Measurements from ENCODE around the gene ATXN1.
"Not testable (repeated sequence)": the region's sequence is repeated elsewhere in the genome, so short reads cannot be mapped to it uniquely, and the experiment has no call there.

The ATXN1 gene

DNA sequence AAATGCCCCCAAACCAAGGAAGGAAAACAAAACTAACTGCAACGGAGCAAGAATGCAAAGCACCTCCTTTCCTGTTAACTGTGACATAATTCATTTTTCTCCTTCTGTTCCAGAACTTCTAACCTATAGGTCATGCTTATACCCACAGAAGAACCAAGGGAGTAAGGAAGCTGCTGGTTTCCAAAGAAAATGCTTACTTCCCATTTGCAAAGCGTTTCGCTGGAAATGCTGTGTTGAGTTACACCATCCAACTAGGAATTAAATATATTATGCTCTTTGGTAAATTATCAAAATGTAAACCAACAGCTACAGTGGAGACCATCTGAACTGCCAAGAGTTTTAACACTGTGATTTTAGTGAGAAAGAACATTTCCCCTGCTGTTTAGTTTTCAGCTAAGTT is 42.9 kb downstream of the ATXN1 start:
- no peak for DNase-seq

DNA sequence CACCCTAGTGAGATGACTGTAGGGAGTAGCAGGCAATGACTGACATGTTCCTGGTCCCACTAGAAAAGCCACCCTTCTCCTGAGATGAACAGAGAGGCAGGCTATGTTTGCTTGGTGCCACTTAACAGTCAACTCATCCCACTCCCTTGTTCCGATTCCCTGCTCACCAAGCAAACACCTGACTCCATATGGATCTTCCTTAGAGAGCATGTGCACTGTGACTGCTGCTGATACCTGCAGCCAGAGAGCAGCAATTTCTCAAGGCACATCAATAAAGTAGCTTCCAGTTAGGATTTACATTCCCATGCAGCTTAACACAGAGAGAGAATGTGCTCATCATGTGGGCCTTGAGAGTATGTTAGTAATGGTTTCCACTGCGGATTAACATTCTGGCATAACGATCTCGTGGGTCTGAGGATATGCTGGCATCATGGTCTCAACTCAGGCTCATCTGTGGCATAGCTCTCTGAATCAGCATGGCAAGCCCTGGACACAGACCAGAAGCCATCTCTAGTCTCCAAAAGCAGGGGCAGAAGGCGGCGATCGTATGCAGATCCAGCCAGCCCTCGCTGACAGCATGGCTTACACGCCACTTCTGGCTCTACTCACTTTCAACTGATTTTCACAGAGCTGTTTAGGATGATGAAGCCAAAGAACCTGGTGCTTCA is 43.9 kb downstream of the ATXN1 start:
- no peak for DNase-seq

DNA sequence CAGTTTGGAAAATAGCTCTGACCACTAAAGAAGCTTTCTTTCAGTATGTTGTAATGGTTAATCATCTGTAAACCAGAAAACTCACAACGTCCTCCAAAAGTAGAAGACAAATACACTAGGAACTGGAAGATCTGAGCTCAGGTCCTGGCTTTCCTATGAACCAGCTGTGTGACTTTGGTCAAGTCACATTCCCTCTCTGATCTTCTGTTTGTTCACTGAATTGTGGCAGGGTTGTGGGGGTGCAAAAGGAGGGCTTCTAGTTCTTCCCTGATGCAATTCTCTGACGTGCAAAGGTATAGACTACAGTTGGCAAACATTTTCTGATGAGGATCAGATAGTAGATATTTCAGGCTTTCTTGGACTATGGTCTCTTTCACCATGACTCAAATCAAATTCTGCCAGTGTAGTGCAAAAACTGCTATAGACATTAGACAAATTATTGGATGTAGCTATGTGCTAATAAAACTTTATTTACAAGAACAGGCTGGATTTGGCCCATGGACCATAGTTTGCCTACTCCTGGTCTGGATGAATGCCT is 44.9 kb downstream of the ATXN1 start:
- no peak for DNase-seq

DNA sequence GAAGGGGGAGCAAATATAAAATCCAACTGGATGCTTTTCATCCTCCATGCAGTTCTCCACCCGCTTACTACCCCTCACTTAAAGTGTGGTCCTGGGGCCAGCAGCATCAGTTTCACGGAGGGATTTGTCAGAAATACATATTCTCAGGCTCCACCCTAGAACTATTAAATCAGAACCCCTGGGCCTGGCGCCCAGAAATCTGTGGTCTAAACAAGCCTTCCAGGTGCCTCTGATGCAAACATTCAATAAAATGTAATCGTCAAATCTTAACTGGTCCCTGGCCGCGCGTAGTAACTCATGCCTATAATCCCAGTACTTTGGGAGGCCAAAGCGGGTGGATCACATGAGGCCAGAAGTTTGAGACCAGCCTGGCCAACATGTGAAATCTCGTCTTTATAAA is 47.7 kb downstream of the ATXN1 start:
- DNase-seq, result no peak

DNA sequence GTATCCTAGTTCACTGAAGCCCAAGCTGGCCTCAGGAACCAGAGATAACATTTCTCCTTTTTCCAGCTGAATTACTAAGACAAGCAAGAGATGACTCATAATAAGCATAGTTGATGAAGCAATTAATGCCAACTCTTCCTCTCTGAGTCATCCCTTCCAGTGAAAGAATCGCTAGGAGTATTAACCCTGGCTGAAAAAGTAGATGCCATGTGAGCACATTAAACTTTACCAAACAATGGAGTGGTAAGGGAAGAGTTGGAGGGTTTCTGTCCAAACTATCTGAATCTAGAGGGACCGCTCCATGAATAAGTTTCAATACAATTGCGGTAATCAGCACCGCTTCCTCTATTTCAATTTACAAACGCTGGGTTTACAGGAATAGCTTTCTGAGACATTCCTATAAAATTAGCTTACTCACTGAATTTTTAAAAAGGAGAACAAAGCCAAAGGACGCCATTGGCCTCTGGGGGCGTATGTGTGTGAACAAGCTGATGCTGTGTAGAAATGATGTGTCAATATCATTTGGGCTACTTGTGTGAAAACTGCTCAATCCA is 48.3 kb downstream of the ATXN1 start:
- DNase-seq, result no peak

DNA sequence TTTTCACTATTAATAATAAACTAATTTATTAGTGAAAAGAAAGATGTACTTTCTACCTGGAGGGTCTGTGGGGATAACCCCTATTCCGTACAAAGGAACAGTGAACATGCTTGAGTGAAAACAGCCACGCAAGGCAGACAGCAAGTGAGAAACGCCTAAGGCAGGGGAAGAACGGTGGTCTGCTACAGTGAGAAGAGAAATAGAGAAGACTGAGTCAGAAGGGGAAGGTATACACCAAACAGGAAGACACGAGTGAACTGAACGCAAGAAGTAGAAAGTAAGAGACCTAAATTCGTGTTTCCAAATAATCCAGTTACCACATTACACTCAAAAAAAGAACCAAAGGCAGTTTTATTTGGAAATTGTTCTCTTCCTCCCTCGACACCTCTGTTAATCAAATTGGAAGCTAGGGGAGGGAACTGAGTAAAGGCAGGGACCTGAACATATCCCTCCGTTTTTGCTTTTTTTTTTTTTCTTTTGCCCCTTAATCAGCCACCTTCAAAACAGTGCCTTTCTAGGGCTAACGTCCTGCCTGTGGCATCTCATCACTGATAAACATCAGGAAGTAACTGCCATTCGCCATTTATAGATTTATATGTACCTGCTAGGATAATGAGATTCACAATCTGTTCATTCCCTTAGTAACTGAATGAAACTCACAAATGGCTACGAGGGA is 48.9 kb downstream of the ATXN1 start:
- no peak for DNase-seq

DNA sequence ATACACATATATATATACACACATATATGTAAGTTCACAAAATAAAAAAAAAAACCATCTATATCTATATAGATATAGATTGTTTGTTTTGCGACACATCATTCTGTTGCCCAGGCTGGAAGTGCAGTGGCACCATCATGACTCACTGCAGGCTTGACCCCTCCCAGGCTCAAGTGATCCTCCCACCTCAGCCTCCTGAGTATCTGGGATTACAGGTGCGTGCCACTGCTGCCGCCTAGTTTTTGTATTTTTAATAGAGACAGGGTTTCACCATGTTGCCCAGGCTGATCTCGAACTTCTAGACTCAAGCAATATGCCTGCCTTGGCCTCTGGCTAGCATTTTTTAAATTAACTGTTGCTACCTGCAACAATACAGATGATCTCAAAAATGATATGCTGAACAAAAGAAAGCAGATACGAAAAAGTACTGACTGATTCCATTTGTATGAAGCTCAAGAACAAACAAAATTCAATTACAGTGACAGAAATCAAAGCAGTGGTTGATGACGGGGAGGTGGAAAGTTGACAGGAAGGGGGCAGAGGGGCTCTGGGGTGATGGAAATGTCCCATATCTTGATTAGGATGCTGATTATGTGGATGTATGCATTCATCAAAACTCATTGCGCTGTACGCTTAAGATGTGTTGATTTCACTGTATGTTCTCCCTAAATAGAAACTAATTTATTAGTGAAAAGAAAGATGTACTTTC is 49.6 kb downstream of the ATXN1 start:
- no peak for DNase-seq

DNA sequence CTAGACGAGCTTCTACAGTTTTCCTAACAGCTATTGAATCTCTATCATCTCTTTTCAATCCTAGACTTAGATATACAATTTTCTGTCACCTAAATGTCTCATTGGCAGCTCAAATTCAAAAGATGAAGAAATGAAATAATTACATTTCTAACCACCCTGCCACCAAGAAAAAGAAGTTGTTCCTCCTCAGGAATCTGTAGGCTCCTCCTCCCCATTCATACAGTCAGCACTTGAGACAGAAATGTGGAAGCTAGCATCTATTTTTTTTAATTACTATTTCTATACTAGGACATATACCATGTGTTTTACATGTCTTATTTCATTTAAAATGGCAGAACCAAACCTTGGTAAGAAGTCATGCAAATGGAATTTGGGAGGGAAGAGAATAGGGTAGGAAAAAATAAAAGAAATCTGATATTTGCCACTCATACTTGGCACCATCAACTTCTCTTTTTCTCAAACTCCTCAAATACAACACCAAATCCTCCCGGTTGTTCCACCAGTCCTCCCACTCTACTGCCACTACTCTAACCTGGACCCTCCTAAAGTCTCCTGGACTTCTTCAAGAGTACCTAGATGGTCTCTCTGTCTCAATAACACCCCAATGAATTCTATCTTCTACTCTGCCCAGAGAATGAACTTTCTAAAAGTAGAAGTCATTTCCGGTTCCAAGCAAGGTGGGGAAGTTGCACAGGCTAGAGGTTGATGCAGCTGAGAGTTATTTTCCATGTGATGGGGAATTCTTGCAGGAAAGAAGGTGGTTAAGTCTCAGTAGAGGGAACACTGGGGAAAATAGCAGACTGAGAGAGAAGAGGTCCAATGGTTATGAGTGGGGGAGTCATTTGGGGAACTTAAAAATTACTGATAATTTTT is 54.1 kb downstream of the ATXN1 start:
- DNase-seq, result no peak

DNA sequence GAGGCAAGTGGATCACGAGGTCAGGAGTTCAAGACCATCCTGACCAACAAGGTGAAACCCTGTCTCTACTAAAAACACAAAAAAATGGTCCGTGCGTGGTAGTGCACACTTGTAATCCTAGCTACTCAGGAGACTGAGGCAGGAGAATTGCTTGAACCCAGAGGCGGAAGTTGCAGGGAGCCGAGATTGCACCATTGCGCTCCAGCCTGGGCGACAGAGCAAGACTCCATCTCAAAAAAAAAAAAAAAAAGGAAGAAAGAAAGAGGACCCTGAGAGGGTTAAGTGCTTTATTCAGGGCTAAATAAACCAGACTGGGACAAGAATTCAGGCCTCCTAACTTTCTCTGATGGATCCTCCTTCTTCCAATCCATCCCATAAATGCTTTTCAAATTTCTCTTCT is 54.8 kb downstream of the ATXN1 start:
- DNase-seq, result not testable (repeated sequence)

DNA sequence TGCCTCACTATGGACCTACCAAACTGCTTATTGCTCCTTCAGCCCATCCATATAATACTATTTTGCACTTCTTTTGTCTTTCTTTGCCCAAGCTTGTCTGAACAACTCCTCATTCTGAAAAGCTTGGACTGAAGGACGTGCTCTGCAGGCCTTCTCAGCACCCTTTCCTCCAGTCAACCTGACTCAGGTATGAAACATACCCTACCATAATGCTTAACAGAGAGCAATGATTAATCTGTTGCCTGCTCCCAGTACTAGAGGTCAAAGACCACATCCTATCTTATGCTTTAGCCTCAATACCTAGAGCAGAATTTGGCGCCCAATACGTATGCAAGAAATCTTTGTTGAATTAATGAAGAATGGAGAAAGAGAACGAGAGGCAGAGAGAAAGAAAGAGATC is 55.2 kb downstream of the ATXN1 start:
- no peak for DNase-seq

DNA sequence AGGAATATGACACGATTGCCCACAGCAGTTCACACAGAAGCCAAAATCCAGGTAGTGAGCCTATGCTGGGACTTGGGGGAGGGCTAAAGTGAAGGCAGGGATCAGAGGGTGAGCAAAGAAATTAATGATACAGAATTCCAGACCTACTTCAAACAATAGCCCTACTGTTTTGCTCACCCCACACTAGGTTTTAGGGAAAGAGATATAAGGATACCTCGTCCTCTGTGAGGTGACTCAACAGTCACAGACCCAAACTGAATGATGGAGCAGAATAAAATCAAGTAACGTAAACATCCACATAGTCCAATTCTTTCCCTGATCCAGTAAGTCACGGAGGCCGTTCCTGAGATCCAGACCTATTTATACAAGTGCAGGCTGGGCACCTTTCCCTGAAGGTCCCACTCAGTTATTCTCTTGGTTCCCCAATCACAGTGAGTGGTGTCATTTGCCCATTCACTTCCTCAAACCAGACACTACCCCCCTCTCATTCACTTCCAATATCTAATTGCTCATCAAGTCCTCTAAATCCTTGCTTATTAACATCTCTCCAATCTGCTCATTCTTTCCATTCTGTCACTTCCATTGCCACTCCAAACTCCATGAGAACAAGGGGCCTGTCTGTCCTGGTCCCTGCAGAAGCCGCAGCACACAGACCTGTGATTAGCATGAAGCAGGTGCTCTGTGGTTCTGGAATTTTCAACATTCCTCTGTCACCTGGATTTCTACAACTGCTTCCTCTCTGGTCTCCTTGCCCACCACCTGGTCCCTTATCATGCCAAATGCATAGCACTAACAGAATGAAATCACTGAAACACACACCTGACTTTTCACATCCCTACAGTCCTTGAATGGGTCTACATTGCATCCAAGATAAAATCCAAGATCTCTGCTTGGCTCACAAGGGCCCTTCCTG is 55.9 kb downstream of the ATXN1 start:
- DNase-seq, result no peak

DNA sequence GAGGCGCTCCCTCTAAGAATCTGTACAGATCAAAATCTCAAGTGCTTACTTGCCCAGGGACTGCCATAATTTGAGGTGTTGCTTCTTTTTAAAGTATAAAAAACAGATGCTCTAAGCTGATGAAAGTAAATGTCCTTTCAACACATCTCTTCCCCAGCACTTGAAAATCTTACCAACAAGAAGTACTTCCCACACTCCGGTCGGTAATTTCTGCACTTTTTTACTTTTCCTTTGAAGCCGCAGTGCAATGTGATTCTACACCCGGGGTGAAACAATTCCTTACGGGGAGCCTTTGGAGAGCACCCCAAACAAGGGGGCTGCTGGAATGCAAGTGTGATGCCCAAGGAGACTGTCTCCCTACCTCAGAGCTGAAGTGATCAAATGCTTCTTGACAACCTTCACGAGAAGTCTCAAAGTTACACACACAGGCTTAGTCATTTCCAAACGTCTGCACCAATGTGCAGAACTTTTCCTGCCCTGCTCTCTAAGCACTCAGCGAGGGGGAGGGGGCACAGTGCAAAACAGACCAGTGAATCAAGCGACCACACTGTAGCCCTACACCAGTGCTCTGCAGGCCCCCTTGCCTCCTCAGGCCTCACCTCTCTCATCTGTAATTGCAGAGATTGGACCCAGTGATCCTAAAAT is 56.7 kb downstream of the ATXN1 start:
- no peak for DNase-seq

DNA sequence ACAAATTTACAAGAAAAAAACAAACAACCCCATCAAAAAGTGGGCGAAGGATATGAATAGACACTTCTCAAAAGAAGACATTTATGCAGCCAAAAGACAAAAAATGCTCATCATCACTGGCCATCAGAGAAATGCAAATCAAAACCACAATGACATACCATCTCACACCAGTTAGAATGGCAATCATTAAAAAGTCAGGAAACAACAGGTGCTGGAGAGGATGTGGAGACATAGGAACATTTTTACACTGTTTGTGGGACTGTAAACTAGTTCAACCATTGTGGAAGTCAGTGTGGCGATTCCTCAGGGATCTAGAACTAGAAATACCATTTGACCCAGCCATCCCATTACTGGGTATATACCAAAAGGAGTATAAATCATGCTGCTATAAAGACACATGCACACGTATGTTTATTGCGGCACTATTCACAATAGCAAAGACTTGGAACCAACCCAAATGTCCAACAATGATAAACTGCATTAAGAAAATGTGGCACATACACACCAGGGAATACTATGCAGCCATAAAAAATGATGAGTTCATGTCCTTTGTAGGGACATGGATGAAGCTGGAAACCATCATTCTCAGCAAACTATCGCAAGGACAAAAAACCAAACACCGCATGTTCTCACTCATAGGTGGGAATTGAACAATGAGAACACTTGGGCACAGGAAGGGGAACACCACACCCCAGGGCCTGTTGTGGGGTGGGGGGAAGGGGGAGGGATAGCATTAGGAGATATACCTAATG is 58.5 kb downstream of the ATXN1 start:
- DNase-seq, result not testable (repeated sequence)

DNA sequence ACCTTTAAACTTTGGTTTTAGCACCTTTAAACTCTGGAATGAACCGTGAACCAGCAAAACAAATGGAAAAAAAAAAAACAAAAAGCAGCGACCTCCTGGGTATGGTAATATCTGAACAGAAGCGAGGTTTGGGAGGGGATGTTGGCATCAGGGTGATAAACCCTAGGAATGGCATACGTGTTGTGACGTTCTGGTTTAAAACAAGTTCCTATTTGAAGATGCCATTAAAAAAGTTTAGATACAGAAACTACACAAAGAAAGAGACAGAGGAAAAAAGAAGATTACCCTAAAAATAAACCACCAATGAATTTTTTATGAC is 60.4 kb downstream of the ATXN1 start:
- no peak for DNase-seq

DNA sequence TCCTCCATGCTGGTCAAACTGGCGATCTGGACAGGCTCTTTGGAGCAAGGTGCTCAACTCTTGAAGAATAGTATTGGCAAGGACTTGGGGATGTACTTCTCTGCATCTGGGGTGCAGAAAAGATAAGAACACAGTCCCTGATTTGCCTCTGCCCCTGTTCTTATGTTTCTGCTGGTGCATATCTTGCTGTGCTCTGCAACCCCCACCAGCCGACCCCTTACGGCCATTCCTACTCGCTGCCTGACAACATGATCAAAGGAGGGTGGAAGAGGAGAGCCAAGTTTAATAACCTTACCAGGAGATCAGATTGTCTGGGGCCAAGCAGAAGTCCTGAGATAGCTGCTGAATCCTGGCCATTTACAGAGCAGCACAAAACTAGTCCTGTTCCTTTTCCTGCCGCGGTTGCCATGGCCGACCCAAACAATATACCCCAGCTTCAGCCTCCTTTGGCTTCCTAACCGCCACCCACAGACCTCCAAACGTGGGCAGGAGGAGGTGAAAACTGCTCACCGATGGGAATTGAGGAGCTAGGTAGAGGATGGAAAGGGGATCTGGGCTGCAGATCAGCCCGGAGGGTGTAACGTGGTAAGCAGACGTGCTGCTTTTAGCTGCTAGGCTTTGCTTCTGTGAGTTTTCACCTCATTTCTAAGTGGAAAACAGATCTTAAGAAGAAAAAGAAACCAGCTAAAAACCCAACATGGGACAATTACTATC is 60.9 kb downstream of the ATXN1 start:
- no peak for DNase-seq

DNA sequence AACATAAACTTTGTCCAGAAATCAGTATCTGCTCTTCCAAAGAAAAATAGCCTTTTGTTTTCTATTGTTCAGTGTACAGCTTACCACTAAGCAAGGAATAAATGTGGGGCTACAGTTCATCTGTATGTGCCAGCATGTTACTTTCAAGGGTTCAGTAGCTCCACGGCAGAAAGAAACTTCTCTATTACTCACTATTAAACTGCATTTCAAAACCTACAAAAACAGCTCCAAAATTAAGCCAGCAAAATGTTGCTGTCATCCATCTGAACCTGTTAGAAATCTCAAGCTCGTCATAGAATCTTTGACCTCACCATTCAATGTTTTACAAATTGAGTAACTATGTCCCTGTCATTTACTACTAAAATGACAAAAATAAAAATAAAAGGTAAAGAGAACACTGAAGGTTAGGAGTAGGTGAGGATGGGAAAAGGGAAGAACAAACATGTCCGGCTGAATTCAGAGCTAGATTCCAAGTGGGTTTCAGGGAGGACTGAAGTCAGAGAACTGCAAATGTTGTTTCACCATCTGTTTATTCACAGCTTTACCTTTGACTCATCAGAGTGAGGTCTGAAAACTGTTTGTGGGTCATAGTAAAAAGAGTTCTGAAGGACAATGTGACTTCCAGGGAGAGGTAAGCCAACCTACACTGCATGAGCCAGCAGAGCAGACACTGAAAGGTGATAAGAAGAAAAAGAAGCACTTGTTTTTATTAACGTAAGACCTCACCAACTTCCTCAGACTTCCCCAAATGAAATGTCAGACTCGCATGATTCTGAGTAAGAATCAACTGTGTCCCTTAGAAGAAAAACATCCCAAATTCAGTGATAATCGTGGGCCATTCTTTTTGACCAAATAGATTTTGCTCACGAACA is 62.0 kb downstream of the ATXN1 start:
- no peak for DNase-seq

DNA sequence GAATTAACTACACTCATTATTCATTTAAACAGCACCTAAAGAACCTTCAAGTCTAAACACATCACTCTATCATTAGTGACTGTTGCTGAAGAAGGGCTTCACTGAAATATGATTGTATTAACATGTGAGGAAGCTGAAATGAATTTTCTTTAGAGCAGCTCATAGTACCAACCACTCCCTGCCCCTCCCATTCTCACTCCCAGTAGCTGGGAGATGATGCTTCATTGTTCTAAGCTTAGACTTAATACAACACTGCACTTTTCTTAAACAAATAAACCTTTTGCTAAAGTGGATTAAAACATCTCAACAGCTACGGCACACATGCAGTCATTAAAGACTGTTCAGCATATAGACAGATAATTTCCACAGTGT is 63.1 kb downstream of the ATXN1 start:
- DNase-seq, result no peak

DNA sequence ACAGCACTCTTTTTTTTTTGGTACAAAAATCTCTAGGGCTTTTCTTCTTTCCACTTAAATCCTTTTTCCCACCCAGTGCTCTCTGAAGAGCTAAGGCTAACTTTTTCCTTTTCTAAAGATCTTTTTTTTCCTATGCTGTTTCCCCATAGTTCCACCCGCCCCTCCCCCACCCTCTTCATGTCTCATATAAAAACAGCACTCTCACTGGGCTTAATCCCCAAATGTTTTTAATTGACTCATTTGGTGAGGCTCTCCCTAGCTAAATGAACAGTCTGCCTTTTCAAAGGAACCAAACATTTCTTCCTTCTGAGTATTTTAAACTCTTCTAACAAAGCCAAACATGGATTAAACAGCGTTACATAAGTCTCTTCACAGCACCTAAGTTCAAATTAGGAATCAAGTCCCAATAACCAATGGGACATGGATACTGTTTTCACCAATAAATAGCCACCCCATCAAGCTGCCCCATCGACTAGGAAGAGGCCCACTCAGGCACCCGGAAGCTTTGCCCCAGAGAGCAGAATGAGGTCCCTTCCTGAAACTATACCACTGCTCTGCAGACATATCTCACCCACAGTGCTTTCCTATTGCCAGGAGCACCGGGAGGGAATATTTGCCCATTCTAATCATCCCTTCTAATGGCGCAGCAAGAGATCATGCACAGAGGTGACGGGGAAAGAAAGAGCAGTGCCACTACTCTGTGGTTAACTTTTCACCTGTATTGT is 63.7 kb downstream of the ATXN1 start:
- no peak for DNase-seq

Measured in activated gamma-delta T cell (primary cell).